Measurements from ENCODE around the gene IGFBP5.

The IGFBP5 gene, protein sequence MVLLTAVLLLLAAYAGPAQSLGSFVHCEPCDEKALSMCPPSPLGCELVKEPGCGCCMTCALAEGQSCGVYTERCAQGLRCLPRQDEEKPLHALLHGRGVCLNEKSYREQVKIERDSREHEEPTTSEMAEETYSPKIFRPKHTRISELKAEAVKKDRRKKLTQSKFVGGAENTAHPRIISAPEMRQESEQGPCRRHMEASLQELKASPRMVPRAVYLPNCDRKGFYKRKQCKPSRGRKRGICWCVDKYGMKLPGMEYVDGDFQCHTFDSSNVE

DNA sequence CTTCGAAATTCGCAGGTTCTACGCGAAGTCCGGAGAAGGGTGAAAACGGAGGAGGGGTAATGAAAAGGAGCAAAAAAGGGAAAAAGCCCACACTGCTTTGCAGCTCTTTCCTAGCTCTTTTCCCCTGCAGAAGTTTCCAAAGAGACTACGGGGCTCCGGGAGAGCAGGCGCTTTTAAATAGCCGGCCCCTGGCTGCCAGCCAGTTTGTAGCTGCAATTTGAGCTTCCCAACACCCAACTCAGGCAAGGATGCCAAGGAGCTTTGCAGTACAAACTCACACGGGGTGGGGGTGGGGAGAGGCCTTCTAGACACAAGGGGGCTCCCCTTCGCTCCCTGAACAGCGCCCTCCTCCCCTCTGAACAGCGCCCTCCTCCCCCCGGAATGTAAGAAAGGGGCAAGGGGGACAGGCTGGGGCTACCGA is at the start of gene IGFBP5:
TSS of gene IGFBP5 (minus strand) at position 149 of the 421 bp plus-strand sequence. CDS start 774 bp downstream, outside the sequence.
- peak; percentile 75 for DNase-seq

DNA sequence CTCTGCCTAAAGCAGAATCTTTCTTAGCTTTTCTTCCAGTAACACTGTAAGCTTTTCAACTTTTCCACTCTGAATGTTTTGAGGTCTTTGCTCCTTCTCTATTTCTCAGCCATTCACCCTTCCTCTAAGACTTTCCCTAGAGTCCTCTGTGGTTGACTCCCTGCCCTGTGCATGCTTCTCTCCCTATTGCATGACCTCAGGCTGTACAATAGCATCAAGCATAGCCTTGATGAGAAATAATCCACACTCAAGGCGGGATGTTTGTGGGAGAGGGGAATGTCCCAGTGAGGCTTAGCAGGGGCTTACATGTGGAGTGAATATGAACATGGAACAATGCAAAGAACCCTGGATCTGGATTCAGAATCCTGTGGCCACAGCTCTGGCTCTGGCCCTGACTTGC is 48.4 kb upstream of the IGFBP5 start:
- no peak for DNase-seq

DNA sequence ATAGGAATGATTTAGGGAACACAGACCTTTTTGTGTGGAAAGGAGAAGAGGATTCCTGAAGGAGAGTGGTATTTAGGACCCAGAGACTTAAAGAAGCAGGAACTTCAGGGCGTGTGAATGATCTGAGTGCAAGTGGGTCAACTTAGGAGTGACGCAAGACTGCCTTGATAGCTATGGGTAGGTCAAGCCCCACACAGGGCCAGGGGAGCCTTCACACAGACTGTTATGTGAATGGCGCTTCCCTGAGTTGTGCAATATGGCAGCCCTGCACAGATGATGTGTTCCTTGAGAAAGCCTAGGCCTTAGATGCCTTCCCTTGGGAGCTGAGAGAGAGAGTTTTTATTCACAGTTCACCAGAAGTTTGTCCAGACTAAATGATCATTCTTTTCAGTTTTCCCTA is 47.1 kb upstream of the IGFBP5 start:
- DNase-seq, result no peak

DNA sequence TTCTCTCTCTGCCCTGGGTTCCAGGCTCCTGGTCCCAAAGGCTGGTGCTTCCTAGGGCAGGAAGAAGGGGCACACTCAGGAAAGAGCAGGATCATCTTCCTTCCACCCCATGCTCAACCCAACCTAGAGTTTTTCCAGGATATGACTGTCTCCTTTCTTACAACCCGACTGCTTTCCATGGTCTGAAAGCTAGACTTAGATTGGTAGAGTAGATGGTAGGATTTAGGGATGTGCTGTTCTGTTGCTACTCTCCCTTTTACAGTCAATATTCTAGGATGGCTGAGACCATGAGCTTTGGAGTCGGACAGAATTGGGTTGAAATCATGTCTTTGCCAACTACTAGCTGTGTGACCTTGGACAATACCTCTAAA is 45.9 kb upstream of the IGFBP5 start:
- DNase-seq, result no peak

DNA sequence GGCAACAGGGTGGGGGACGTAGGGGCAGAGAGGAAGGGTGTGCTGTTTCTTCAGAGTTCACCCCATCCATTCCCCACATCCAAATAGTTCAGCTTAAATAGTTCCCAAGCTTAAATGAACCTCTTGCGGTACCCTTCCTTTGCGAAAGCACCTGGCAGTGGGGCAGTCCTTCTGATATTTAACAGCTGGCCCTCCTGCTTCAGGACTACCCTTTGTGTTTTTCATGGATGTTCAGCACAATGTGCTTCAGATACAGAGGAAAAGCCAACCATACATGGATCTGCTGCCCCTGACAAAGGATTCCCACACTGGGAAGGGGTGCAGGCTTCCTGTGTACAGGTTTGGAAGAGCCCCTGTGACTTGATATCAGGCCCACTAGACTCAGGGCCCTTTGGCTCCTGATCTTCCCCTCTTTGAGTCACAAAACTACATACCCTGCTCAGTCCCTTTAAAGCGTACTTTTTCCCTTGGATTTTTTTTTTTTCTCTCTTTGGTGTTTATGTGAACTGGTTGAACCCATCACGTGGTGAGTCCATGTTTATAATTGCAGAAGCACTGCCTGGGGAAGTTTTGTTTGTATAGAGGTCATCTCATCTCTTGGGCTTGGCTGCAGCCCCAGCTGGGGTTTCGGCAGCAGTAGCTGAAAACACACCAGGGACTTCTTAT is 45.3 kb upstream of the IGFBP5 start:
- no peak for DNase-seq

DNA sequence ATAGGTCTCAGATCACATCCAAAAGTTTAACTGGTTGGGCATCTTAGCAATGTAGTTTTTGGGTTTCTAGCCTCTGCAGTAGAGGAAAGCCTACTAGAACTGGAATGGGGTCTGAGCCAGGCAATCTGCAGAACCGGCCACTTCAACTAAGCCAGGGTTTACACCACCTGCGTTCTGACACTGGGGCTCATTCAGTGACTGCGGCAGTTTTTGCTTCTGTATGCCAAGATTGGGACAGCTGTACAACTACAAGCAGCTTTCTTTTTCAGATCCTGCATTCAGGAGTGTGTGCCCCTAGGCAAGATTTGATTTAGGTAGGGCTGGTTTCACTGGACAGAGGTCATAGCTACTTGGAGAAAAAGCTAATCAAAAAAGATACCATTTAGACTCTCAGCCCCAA is 43.7 kb upstream of the IGFBP5 start:
- DNase-seq, result no peak

DNA sequence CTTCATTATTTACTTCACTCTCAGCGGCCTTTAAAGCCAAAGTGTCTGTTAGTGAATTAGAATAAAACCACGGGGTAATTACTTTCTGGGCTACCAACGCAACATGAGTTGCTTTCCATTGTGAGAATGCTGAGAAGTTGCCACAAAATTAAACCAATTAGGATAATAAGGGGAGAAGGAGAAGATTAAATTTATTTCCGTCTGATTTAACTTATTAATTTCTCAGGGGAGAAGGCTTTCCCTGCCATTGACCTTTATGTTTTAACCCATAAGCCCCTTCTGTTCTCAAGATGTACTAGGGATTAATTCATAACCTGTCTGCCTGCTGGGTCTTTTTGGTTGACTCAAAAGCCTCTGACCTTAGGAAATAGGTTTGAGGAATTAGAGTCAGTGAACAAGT is 42.3 kb upstream of the IGFBP5 start:
- no peak for DNase-seq

DNA sequence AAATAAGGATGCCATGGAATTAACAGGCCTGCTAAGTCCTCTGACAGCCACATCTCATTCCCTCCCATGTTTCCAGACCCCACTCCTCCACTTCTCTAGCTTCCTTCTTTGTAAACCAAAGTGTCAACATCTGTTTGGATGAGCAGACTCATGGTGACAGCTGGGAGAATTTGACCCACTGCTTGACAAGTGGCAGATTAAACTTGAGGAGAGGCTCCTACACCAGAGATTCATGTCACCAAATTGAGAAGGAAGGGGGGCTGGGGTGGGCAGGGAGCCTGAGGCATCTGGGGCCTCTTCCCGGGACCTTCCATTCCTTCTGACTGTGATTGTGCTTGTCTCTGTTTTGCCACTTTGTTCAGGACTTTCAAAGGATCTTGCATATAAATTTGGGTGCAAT is 41.0 kb upstream of the IGFBP5 start:
- DNase-seq, result no peak

DNA sequence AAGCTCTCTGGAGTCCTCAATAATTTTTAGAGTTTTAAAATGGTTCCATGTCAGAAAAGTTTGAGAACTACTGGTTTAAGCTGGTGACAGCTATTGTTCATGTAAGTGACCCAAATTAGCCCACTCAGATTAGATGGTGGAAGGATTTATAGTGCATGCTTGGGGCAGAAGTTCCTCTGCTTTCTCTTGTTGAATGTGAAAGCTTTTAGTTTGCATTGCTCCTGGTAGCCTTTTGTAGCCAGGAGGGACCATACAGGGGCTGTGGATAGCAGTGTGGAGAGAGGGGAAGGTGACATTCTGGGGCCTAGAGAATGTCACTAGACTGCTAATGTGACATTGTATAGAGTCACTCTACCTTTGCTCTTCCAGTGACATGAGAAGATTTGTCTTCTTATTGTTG is 40.3 kb upstream of the IGFBP5 start:
- DNase-seq, result no peak

DNA sequence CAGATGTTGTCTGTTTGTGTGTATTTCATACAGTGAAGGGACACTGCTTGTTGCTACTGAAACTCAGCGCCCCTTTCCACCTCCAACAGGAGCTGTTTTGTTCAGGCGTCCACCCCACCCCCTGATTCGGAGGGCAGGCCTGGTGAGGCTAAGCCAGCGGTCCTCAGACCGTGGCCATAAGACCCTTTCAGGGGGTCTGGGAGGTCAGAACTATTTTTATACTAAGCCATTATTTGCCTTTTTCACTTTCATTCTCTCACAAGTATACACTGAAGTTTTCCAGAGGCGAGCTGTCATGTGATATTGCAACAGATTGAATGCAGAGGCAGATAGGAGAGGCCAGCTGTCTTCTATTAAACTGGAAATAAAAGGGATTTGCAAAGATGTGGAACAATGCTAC is 39.7 kb upstream of the IGFBP5 start:
- DNase-seq, result no peak

DNA sequence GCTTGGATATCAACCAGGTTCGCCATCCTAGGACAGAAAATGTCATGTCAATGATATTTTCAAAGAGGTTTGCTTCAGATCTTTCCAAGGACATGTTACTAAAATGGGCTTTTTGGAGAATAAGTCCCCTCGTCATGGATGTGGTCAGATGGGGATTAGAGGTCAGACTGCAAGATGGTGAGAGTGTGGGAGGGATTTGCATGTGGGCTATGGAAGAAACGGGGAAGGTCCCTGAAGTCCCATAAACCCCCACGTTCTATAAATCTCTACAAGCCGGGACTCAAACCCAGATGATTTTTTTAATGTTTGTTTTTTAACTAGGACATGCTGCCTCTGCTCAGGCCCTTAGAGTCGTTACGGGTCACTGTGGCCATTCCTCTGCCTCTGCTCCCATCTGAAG is 37.7 kb upstream of the IGFBP5 start:
- no peak for DNase-seq

DNA sequence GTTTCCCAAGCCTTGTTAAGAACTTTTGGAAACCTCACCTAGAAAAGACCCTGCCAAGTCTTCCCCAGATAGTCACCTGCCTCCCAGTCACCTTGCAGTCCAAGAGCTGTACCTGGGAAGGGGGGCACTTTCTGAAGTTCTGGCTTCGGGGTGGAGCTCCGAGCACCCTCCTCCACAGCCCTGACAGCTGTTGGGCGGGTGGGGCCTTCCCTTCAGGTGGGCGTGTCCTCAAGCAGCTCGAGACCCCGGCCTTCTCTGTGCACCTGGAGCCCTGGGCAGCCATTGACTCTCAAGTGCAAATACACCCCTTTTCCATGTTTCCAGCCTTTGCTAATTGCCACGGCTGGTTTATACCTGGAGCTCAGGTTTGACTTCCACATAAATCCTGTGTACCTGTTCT is 37.0 kb upstream of the IGFBP5 start:
- DNase-seq, result no peak

DNA sequence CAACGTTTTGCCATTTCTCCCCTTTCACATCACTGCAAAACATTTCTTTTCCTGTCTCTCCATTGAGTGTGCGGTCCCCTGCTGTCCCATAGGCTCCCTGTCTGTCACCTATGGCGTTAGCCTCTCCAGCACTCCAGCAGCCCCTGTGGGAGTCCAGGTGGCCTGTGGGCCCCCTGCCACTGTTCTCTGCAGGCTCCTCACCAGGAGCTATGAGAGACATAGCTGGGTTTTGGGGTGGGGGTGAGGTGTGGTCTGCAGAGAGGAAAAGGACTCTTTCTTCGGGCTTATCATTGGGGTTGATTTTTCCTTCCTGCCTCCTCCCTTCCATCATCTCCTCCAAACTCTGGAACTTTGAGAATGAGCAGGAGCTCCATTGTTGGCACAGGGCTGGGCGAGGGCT is 36.1 kb upstream of the IGFBP5 start:
- no peak for DNase-seq

DNA sequence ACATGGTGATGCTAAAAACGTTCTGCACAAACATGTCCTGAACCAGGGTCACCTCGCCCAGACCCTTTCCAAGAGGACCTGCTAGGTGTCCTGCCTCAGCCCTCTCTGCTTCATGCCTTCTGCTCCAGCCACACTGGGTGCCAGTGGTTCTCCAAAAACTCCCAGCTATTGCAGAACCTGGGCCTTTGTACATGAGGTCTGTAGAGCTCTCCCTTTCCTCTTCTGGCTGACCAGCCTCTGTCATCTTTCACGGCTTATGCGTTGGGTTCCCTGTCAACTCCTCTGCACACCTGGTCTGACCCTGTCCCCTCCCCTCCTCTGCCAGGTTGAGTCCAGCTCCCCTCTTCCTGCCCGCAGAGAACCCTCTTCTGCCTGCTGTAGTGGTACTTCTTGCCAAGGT is 35.5 kb upstream of the IGFBP5 start:
- DNase-seq, result no peak

DNA sequence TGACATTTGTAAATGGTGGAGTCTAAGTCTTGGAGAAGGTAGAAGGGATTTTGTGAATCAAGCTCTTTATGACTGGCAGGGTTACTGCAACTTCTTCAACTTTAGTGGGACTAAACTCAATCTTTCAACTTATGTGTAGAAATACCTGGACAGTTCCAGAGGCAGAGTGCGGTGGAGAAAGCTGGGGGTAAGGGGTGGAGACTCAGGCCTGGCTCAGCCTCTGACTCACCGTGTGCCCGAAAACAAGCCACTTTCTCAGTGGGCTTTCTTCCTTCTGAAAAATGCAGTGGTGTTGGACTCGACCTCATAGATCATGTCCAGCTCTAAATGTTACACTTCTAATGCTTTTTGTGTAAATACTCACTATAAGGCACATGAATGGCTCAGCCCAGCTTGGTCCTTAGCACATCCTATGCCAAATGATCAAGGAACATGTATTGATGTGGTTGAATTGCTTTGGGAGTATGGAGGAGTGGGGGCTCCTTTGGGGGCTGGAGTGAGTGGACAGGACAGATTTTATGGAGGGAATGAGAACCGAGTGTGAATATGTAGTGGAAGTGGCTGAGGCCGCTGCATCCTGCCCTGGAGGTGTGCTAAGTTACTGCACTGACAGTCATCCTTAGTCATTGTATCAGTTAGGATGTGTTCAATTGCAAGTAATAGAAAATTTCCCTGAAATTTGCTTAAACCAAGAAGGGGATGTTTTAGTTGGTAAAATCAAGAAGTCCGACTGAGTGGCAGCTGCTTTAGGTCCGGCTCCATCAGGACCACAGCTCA is 32.2 kb upstream of the IGFBP5 start:
- no peak for DNase-seq

DNA sequence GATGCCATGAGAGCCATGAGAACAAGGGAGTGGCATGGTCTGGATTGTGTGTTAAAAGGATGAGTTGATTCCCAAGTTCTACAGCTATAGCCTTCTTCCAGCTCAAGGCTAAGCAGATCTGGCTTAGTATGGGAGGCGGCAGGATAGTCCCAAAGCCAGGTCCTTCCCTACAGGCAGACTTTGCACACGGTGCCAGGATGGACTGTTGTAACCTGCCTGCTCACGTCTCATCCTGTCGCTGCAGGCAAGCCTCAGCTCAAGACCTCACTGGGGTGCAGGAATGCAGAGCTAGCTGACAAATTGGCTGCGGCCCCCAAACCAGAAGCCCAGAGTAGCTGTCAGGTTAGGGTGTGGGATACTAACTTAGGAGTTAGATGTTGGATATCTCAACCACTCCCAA is 28.8 kb upstream of the IGFBP5 start:
- DNase-seq, result no peak

DNA sequence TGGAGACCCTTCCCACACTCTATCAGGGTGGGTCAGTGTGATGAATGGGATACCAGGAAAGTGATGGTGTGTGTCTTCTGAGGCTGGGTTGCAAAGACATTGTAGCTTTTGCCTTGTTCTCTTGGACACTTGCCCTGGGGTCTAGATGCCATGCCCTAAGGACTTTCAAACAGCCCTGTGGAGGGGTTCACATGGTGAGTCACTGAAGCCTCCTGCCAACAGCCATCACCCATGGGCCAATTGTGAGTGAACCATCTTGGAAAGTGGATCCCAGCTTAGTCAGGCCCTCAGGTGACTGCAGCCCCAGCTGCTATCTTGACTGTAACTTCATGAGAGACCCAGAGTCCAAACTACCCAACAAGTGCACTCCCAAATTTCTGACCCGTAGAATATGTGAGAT is 25.8 kb upstream of the IGFBP5 start:
- no peak for DNase-seq

DNA sequence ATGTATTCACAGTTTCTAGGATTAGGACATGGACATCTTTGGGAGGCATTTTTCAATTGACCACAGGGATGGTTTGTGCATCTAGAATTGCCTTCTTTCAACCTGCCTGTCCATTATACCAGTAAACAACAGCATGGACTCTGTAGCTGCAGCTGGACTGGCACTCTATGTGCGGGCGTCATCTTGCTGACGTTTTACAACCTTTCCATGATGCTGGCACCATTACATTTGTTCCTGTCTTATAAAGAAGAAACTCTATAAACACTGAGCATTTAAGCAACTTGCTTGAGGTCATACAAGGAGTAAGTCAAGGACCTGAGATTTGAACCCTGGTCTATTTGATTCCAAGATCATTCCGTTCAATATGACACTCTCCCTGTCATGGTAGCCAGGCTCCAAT is 25.4 kb upstream of the IGFBP5 start:
- DNase-seq, result no peak

DNA sequence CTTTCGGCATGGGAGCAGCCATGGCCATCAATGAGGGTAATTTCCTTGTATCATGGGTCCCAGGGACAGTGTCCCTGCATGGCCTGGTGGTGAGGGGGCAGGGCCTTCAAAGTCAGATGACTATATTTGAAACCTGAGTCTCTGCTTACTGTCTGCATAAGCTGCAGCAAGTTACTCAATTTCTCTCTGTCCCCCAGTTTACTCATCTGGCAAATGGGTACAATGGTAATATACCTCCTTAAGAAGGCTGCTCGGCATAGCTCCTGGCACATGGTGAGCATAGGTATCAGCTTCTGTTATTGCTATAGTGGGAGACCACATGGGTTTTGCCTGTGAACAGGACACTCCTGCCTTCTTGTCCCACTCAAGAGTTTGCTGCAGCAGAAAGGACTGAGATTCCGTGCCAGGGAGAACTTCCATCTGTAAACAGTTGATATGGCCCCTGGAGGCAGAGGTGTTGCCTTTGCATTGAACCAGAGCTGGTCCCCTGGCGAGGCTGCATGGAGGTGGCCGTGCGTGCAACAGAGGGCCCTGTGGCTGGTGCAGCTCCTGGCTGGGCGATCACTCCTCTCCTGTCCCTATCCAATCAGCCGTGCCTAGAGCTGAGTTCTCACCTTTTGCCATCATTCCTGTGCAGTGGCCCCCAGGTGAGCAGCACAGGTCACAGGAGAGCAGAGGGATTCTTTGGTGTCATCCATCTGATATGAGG is 22.7 kb upstream of the IGFBP5 start:
- no peak for DNase-seq

DNA sequence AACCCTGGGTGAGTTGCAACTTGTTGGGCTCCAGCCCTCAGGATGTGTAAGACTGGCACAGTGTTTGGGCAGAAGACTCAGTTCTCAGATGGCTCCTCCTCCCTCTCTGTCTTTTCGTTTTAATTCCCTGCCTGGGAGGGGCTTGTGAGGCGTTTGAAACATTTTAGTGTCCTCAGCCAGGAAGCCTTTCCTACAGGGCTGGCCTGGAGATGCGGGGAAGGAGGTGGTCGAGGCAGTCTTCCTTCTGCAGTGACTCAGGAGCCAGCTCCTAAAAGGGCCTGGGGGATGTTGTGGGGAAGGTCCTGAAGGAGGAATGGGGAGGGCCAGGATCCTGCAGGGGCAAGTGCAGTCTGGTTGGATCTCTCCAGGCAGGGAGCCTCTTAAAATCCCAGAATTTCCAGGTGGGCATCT is 22.1 kb upstream of the IGFBP5 start:
- no peak for DNase-seq

DNA sequence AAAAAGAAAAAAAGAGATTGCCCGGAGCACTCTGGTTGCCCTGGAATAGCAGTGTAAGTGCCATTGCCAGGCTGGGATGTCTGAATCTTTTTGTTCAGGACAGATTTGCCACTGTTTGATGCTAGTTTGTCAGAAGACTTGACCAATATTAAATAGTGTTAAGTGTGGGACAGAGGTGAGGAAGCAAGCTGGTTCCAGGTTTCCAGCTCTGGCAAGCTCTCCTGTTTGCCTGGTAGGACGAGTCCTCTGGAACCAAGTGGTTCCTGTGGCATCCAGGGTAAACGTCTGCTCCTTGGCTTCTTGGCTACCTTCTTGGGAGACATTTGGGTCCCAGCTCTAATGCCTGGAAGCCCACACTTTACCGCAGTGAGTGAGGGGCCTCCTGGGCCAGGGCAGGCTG is 20.8 kb upstream of the IGFBP5 start:
- DNase-seq, result no peak

DNA sequence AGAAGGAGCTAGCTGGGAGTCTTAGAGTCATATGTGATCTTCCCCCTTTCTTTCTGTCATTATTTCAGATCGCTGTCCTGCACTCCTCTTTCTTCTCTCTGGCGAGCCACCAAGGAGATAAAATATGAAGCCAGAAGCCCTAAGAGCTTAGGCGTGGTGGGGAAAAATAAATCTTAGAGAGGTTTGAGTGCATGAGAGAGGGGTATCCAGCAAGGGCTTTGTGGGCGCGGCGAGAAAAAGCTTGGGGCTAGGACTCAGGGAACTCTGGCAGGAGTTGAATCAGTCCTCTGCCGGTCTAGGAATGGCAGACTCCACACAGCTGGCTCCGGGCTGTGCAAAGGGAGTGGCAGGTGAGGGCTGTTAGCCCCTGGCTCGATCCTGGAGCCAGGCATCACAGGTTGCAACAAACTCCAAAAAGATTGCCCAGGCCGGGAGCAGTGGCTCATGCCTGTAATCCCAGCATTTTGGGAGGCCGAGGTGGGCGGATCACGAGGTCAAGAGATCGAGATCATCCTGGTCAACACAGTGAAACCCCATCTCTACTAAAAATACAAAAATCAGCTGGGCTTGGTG is 20.1 kb upstream of the IGFBP5 start:
- DNase-seq, result no peak

DNA sequence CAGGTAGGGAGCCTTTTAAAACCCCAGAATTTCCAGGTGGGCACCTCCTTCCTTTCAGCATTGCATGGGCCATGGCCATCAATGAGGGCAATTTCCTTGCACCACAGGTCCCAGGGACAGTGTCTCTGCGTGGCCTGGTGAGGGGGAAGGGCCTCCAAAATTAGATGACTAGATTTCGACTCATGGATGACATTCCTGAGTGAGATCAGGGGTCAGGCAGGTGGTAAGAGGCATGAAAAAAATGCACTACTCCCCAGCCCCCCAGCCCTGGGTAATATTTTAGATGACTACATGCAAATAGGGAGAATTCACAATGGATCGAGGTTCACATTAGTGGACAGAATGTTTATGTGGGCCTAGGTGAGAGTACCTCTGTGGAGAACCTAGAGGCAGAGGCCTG is 19.0 kb upstream of the IGFBP5 start:
- no peak for DNase-seq
